Stimulated activated CD8-positive, alpha-beta memory T cell treated with anti-CD3 and anti-CD28 coated beads, Interleukin-7, amount 100 ng/mL, for 1 hour (primary cell): Measurements from ENCODE around the gene CCDC8.
"Not testable (repeated sequence)": the region's sequence is repeated elsewhere in the genome, so short reads cannot be mapped to it uniquely, and the experiment has no call there.

Source experiments
- DNase-seq, 2 donors: peaks; one replicate each; pipeline ENCODE4 v3.0.0-alpha.2; 2020; ENCODE audit warnings: low read depth in 2 of 2

The CCDC8 gene

GRCh38 chr19:46413262-46414031, at the start of gene CCDC8:
Gene CCDC8, minus strand, starts transcription at chr19:46413564. Its CDS starts 754 bp downstream, at chr19:46412810.
- DNase-seq: no peak

- DNase-seq: no peak
Measured at GRCh38 chr19:46461537-46461936, 48.2 kb upstream of the CCDC8 start.

- DNase-seq: no peak
Measured at GRCh38 chr19:46460981-46461380, 47.6 kb upstream of the CCDC8 start.

GRCh38 chr19:46460055-46460454, 46.7 kb upstream of the CCDC8 start:
- DNase-seq: no peak

- no peak for DNase-seq
Measured at GRCh38 chr19:46456930-46457329, 43.6 kb upstream of the CCDC8 start.

GRCh38 chr19:46454244-46454643, 40.9 kb upstream of the CCDC8 start:
- no peak for DNase-seq

- DNase-seq: no peak
Measured at GRCh38 chr19:46453661-46454060, 40.3 kb upstream of the CCDC8 start.

- DNase-seq: no peak
Measured at GRCh38 chr19:46452186-46452585, 38.8 kb upstream of the CCDC8 start.

GRCh38 chr19:46451352-46451751, 38.0 kb upstream of the CCDC8 start:
- DNase-seq: no peak

- DNase-seq: no peak
Measured at GRCh38 chr19:46450737-46451136, 37.4 kb upstream of the CCDC8 start.

GRCh38 chr19:46449228-46449627, 35.9 kb upstream of the CCDC8 start:
- no peak for DNase-seq

GRCh38 chr19:46448601-46449000, 35.2 kb upstream of the CCDC8 start:
- no peak for DNase-seq

- no peak for DNase-seq
Measured at GRCh38 chr19:46447824-46448223, 34.5 kb upstream of the CCDC8 start.

- DNase-seq: no peak
Measured at GRCh38 chr19:46447006-46447405, 33.6 kb upstream of the CCDC8 start.

- DNase-seq: no peak
Measured at GRCh38 chr19:46446021-46446420, 32.7 kb upstream of the CCDC8 start.

GRCh38 chr19:46442808-46443450, 29.6 kb upstream of the CCDC8 start:
- DNase-seq: no peak

GRCh38 chr19:46441866-46442265, 28.5 kb upstream of the CCDC8 start:
- no peak for DNase-seq

- not testable (repeated sequence) for DNase-seq
Measured at GRCh38 chr19:46435689-46436088, 22.3 kb upstream of the CCDC8 start.

- no peak for DNase-seq
Measured at GRCh38 chr19:46435009-46435408, 21.6 kb upstream of the CCDC8 start.

- DNase-seq: not testable (repeated sequence)
Measured at GRCh38 chr19:46433470-46433869, 20.1 kb upstream of the CCDC8 start.

- DNase-seq: no peak
Measured at GRCh38 chr19:46431824-46432223, 18.5 kb upstream of the CCDC8 start.

GRCh38 chr19:46429999-46430398, 16.6 kb upstream of the CCDC8 start:
- no peak for DNase-seq
